HCT116 (cell line): ENCODE measurements around the gene SLC25A39. TPM values are rescaled to one million over a fixed set of nuclear protein-coding genes. Genes with fewer than 3 reads are reported as not detected.

Experiments
- ATAC-seq: fragments of 200-7000 bp; cut with Tn5 transposase; 2 replicates; pipeline ENCODE4 v1.9.1; 2020; ENCODE audit warnings: mild to moderate bottlenecking, moderate library complexity
- BruUV-seq: library from RNA; stranded (reverse); fragments of 400-500 nt; replicated peaks from 2 replicates; lab custom pipeline; 2021; lab: Mats Ljungman, UMichigan
- CTCF ChIA-PET: fragments of 300-600 bp; sonication (Branson Sonifier 250); formaldehyde crosslinking; loops from one replicate; lab custom pipeline; 2021; ENCODE audit warnings: antibody characterized with exemption; lab: Charles Lee
- POLR2A ChIA-PET: fragments of 300-600, 350-600 bp; sonication (Branson Sonifier 250); formaldehyde crosslinking; loops from one replicate; lab custom pipeline; 2021; ENCODE audit warnings: antibody characterized with exemption; lab: Charles Lee
- RAD21 ChIA-PET, 2 experiments: fragments of 300-600 bp; sonication (Branson Sonifier 250); formaldehyde crosslinking; loops; one replicate each; lab custom pipeline; 2023; ENCODE audit warnings: low total read pairs in 2 of 2; ENCODE audit not compliant: uncharacterized antibody in 2 of 2, unreplicated experiment in 2 of 2, low non-redundant PET in 1 of 2; lab: Charles Lee
- DNase-seq: peaks from one replicate; pipeline ENCODE4 v3.0.0-alpha.2; 2010; ENCODE audit warnings: low read depth, low spot score
- H2AFZ ChIP-seq: fragments of 200-600 bp; shearing (Covaris generic), sonication (generic); 2 replicates; pipeline ENCODE4 v1.6.1; 2017; ENCODE audit warnings: low read depth, mixed run types, mixed read lengths, antibody characterized with exemption, low read length; ENCODE audit not compliant: poor library complexity, severe bottlenecking
- H3K27ac ChIP-seq: 2 replicates; pipeline ENCODE4 v1.5.1; 2012; ENCODE audit warnings: low read depth, low read length
- H3K27me3 ChIP-seq: fragments of 200-600 bp; sonication (generic); 2 replicates; pipeline ENCODE4 v1.6.1; 2016; ENCODE audit warnings: mixed run types, low read length, mixed read lengths; ENCODE audit not compliant: insufficient read depth
- H3K36me3 ChIP-seq, 2 experiments: fragments of 200-500 bp in 1 of 2; fragments of 200-600 bp in 1 of 2; sonication (Bioruptor generic) in 1 of 2; sonication (generic) in 1 of 2; 2 replicates each; pipeline versions ENCODE4 v1.5.1 to v1.6.1; 2014 to 2016; ENCODE audit warnings: low read length in 2 of 2, inconsistent platforms in 1 of 2, mixed read lengths in 1 of 2, mixed run types in 1 of 2; ENCODE audit not compliant: insufficient read depth in 2 of 2, control insufficient read depth in 1 of 2
- H3K4me1 ChIP-seq, 2 experiments: fragments of 200-600 bp in 1 of 2; sonication (generic) in 1 of 2; 2 replicates each; pipeline versions ENCODE4 v1.5.1 to v1.6.1; 2012 to 2017; ENCODE audit warnings: low read length in 2 of 2, inconsistent platforms in 1 of 2, mild to moderate bottlenecking in 1 of 2, mixed read lengths in 1 of 2, mixed run types in 1 of 2, moderate library complexity in 1 of 2; ENCODE audit not compliant: insufficient read depth in 2 of 2, control insufficient read depth in 1 of 2
- H3K4me2 ChIP-seq: fragments of 200-600 bp; sonication (generic); 2 replicates; pipeline ENCODE4 v1.6.1; 2017; ENCODE audit warnings: mixed run types, low read length, mixed read lengths
- H3K4me3 ChIP-seq, 2 experiments: fragments of 200-600 bp in 1 of 2; sonication (generic) in 1 of 2; replicated peaks in 1 of 2; 2 replicates each; pipeline ENCODE4 v1.5.1; 2011 to 2016; ENCODE audit warnings: low read length in 2 of 2, control low read depth in 1 of 2, low read depth in 1 of 2, mild to moderate bottlenecking in 1 of 2, mixed read lengths in 1 of 2, mixed run types in 1 of 2
- H3K79me2 ChIP-seq: fragments of 200-600 bp; sonication (generic); 2 replicates; pipeline ENCODE4 v1.6.1; 2017; ENCODE audit warnings: mild to moderate bottlenecking, mixed run types, low read length, moderate library complexity, mixed read lengths; ENCODE audit not compliant: insufficient read depth
- H3K9ac ChIP-seq: fragments of 200-600 bp; sonication (generic); 2 replicates; pipeline ENCODE4 v1.6.1; 2016; ENCODE audit warnings: low read length, mixed read lengths
- H3K9me2 ChIP-seq: fragments of 200-600 bp; sonication (generic), shearing (Covaris generic); 2 replicates; pipeline ENCODE4 v1.6.1; 2017; ENCODE audit warnings: mixed run types, mild to moderate bottlenecking, moderate library complexity; ENCODE audit not compliant: insufficient read depth
- H3K9me3 ChIP-seq, 2 experiments: fragments of 200-500 bp in 1 of 2; fragments of 200-600 bp in 1 of 2; sonication (Bioruptor generic) in 1 of 2; sonication (generic) in 1 of 2; 2 replicates each; pipeline ENCODE4 v1.6.1; 2014 to 2017; ENCODE audit warnings: low read length in 2 of 2, mixed read lengths in 2 of 2, inconsistent platforms in 1 of 2, low read depth in 1 of 2, mild to moderate bottlenecking in 1 of 2, mixed run types in 1 of 2, moderate library complexity in 1 of 2; ENCODE audit not compliant: control insufficient read depth in 1 of 2, insufficient read depth in 1 of 2
- H4K20me1 ChIP-seq: fragments of 200-600 bp; sonication (generic), shearing (Covaris generic); 2 replicates; pipeline ENCODE4 v1.6.1; 2017; ENCODE audit warnings: mixed run types, mild to moderate bottlenecking, moderate library complexity; ENCODE audit not compliant: insufficient read depth
- CBX3 ChIP-seq: IDR thresholded peaks from 2 replicates; pipeline ENCODE4 v1.6.1; 2012; ENCODE audit warnings: low read depth
- CEBPB ChIP-seq: IDR thresholded peaks from 2 replicates; pipeline ENCODE4 v1.6.1; 2012; ENCODE audit warnings: low read depth
- EGR1 ChIP-seq: IDR thresholded peaks from 2 replicates; pipeline ENCODE4 v1.6.1; 2012; ENCODE audit warnings: low read depth
- ELF1 ChIP-seq: IDR thresholded peaks from 2 replicates; pipeline ENCODE4 v1.6.1; 2012; ENCODE audit warnings: low read depth, borderline replicate concordance
- EZH2 ChIP-seq: fragments of 200-600 bp; sonication (generic); IDR thresholded peaks from 2 replicates; pipeline ENCODE4 v1.6.1; 2017; ENCODE audit warnings: antibody characterized with exemption, mixed run types
- EZH2phosphoT487 ChIP-seq: fragments of 200-600 bp; IDR thresholded peaks from 2 replicates; pipeline ENCODE4 v1.6.1; 2018; ENCODE audit warnings: antibody characterized with exemption, borderline replicate concordance
- FOSL1 ChIP-seq: IDR thresholded peaks from 2 replicates; pipeline ENCODE4 v1.6.1; 2012; ENCODE audit warnings: low read depth
- JUND ChIP-seq: IDR thresholded peaks from 2 replicates; pipeline ENCODE4 v1.6.1; 2012
- MAX ChIP-seq: IDR thresholded peaks from 2 replicates; pipeline ENCODE4 v1.6.1; 2012
- POLR2A ChIP-seq: IDR thresholded peaks from 2 replicates; pipeline ENCODE4 v1.7.0; 2011; ENCODE audit warnings: borderline replicate concordance; ENCODE audit not compliant: insufficient read depth, insufficient read length; ENCODE audit errors: extremely low read depth
- POLR2AphosphoS5 ChIP-seq: IDR thresholded peaks from 2 replicates; pipeline ENCODE4 v1.6.1; 2011; ENCODE audit warnings: mild to moderate bottlenecking, low read depth, low read length, moderate library complexity
- SIN3A ChIP-seq: IDR thresholded peaks from 2 replicates; pipeline ENCODE4 v1.6.1; 2012; ENCODE audit warnings: low read depth
- SP1 ChIP-seq: IDR thresholded peaks from 2 replicates; pipeline ENCODE4 v1.6.1; 2012; ENCODE audit warnings: low read depth
- SRF ChIP-seq: IDR thresholded peaks from 2 replicates; pipeline ENCODE4 v1.6.1; 2012; ENCODE audit warnings: low read depth
- TCF7L2 ChIP-seq: IDR thresholded peaks from 2 replicates; pipeline ENCODE4 v1.7.0; 2011; ENCODE audit warnings: borderline replicate concordance, inconsistent platforms; ENCODE audit not compliant: insufficient read depth, insufficient read length; ENCODE audit errors: extremely low read depth
- YY1 ChIP-seq: IDR thresholded peaks from 2 replicates; pipeline ENCODE4 v1.6.1; 2011; ENCODE audit warnings: low read length, low read depth, moderate library complexity, mild to moderate bottlenecking; ENCODE audit not compliant: insufficient replicate concordance; ENCODE audit errors: extremely low read depth
- ZBTB33 ChIP-seq: IDR thresholded peaks from 2 replicates; pipeline ENCODE4 v1.6.1; 2011; ENCODE audit warnings: mild to moderate bottlenecking, low read length, moderate library complexity; ENCODE audit not compliant: insufficient replicate concordance; ENCODE audit errors: extremely low read depth
- intact Hi-C: fragments of 100-400 bp; cut with micrococcal nuclease; formaldehyde crosslinking; loops from 2 replicates; pipeline ENCODE4 v1.10.0; 2022
- total RNA-seq: library from RNA; stranded (reverse); gene quantifications from one replicate; pipeline ENCODE4 v1.2.1, GENCODE V29; 2021; ENCODE audit not compliant: unreplicated experiment
- TF ChIP-seq, protein P1 (sequence below): IDR thresholded peaks from 2 replicates; pipeline ENCODE4 v1.6.1; 2012
- TF ChIP-seq, protein P2 (sequence below), 3 experiments: fragments of 200-600 bp in 1 of 3; sonication (generic) in 1 of 3; IDR thresholded peaks in 2 of 3; conservative IDR thresholded peaks in 1 of 3; 2 replicates each; pipeline ENCODE4 v1.5.1; 2012 to 2017; ENCODE audit warnings: low read depth in 2 of 3, low read length in 2 of 3, antibody characterized with exemption in 1 of 3, borderline replicate concordance in 1 of 3, control low read depth in 1 of 3, mild to moderate bottlenecking in 1 of 3, mixed read lengths in 1 of 3, mixed run types in 1 of 3, moderate library complexity in 1 of 3; ENCODE audit not compliant: insufficient read depth in 1 of 3

SLC25A39 gene
- total RNA-seq, 1 experiment from 2014 or later: 326 TPM

- no peaks in the 10 kb centered on the region for H3K27me3 ChIP-seq
- H3K9me2 ChIP-seq: no peaks in the 10 kb centered on the region
- no peak overlapping the region for H3K9ac ChIP-seq
- ChIA-PET POLR2A (no interaction called here), CTCF (no interaction called here), RAD21 (no interaction called here)
- H2AFZ ChIP-seq: no peak overlapping the region
- TF ChIP-seq, protein P1, sequence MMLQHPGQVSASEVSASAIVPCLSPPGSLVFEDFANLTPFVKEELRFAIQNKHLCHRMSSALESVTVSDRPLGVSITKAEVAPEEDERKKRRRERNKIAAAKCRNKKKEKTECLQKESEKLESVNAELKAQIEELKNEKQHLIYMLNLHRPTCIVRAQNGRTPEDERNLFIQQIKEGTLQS: no peak
- TF ChIP-seq CEBPB: no peak
- TF ChIP-seq TCF7L2: no peak
- TF ChIP-seq POLR2AphosphoS5: no peak
- no peak for TF ChIP-seq CBX3
- TF ChIP-seq SRF: no peak
- TF ChIP-seq POLR2A: no peak
- TF ChIP-seq ZBTB33: no peak
- TF ChIP-seq EZH2: no peak
- no peak for TF ChIP-seq YY1
- TF ChIP-seq SIN3A: no peak
- no peak for TF ChIP-seq JUND
- TF ChIP-seq EZH2phosphoT487: no peak
- TF ChIP-seq EGR1: no peak
- no peak for TF ChIP-seq SP1
- TF ChIP-seq, protein P2, sequence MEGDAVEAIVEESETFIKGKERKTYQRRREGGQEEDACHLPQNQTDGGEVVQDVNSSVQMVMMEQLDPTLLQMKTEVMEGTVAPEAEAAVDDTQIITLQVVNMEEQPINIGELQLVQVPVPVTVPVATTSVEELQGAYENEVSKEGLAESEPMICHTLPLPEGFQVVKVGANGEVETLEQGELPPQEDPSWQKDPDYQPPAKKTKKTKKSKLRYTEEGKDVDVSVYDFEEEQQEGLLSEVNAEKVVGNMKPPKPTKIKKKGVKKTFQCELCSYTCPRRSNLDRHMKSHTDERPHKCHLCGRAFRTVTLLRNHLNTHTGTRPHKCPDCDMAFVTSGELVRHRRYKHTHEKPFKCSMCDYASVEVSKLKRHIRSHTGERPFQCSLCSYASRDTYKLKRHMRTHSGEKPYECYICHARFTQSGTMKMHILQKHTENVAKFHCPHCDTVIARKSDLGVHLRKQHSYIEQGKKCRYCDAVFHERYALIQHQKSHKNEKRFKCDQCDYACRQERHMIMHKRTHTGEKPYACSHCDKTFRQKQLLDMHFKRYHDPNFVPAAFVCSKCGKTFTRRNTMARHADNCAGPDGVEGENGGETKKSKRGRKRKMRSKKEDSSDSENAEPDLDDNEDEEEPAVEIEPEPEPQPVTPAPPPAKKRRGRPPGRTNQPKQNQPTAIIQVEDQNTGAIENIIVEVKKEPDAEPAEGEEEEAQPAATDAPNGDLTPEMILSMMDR (IDR thresholded peaks at IDR 0.05 in 2 of 3, conservative IDR thresholded peaks at IDR 0.05 in 1 of 3; ENCODE audit: borderline replicate concordance in 1 of 3, insufficient read depth in 1 of 3, low read depth in 2 of 3, low read length in 2 of 3): no peak
- no peak for TF ChIP-seq FOSL1
- no peak for TF ChIP-seq MAX
- no peak for TF ChIP-seq ELF1
- no peak overlapping the region for H3K4me3 ChIP-seq
- H3K79me2 ChIP-seq: no peaks in the 10 kb centered on the region
- peaks cover 3 to 17% of the 10 kb centered on the region in 2 experiments; a peak in 3 of 4 replicates for H3K4me1 ChIP-seq
- ATAC-seq (no peak), DNase-seq (no peak)
- H3K27ac ChIP-seq: no peak overlapping the region
- H4K20me1 ChIP-seq: no peaks in the 10 kb centered on the region
- intact Hi-C loops: no loop called here
- H3K4me2 ChIP-seq: no peak overlapping the region
- H3K9me3 ChIP-seq: no peaks in the 10 kb centered on the region
- no peaks in the 10 kb centered on the region for H3K36me3 ChIP-seq
- no TSS peak for BruUV-seq
Observed at GRCh38 chr17:44334315-44334714, 9.7 kb upstream of the SLC25A39 start.
